Right atrium auricular region (tissue), 2 donors: ENCODE measurements around the gene PPIP5K2. TPM values are rescaled to one million over a fixed set of nuclear protein-coding genes. Genes with fewer than 3 reads are reported as not detected.
"Not testable (repeated sequence)": the region's sequence is repeated elsewhere in the genome, so short reads cannot be mapped to it uniquely, and the experiment has no call there.

ENCODE experiments used
- DNase-seq: peaks from one replicate; pipeline ENCODE4 v3.0.0-alpha.2; 2019; ENCODE audit warnings: low spot score
- H3K27ac ChIP-seq, 2 donors: fragments of 200-600 bp; sonication (generic); 1 replicate in 1 of 2; 2 replicates in 1 of 2; pipeline ENCODE4 v1.5.1; 2016 to 2019
- H3K27me3 ChIP-seq, 2 donors: fragments of 200-600 bp; sonication (generic); one replicate each; pipeline versions ENCODE4 v1.5.1 to v1.6.0; 2017 to 2019
- H3K36me3 ChIP-seq: fragments of 200-600 bp; sonication (generic); one replicate; pipeline ENCODE4 v1.5.1; 2016
- H3K4me1 ChIP-seq, 2 donors: fragments of 200-600 bp; sonication (generic); one replicate each; pipeline versions ENCODE4 v1.5.1 to v1.6.0; 2017 to 2019
- H3K4me3 ChIP-seq, 2 donors: fragments of 200-600 bp; sonication (generic); 1 replicate in 1 of 2; 2 replicates in 1 of 2; pipeline ENCODE4 v1.5.1; 2017 to 2019; ENCODE audit warnings: mild to moderate bottlenecking in 1 of 2, moderate library complexity in 1 of 2
- H3K9me3 ChIP-seq, 2 donors: fragments of 200-600 bp; sonication (generic); one replicate each; pipeline ENCODE4 v1.5.1; 2019
- CTCF ChIP-seq, 2 donors: fragments of 200-600 bp; sonication (generic); IDR thresholded peaks; one replicate each; pipeline ENCODE4 v1.5.1; 2019; ENCODE audit warnings: antibody characterized with exemption in 2 of 2
- total RNA-seq, 2 donors: library from RNA; depleted of rRNA; stranded (reverse); fragments of >200 nt; gene quantifications; one replicate each; pipeline ENCODE4 v1.1.0, GENCODE V29; 2016

The PPIP5K2 gene
- total RNA-seq, 2 donors from 2014 or later: 17.9 to 37.5 TPM

GRCh38 chr5:103217101-103217500, 97.0 kb downstream of the PPIP5K2 start:
- Histone ChIP-seq H3K27me3 (no peaks in the 10 kb centered on the region), H3K36me3 (no peaks in the 10 kb centered on the region), H3K27ac (no peak overlapping the region), H3K4me3 (no peak overlapping the region), H3K4me1 (no peaks in the 10 kb centered on the region), H3K9me3 (no peaks in the 10 kb centered on the region)
- TF ChIP-seq CTCF (IDR thresholded peaks at IDR 0.05): no peak
- no peak for DNase-seq

- DNase-seq: no peak
- TF ChIP-seq CTCF (IDR thresholded peaks at IDR 0.05): no peak
- Histone ChIP-seq H3K36me3 (no peaks in the 10 kb centered on the region), H3K4me3 (no peak overlapping the region), H3K9me3 (no peaks in the 10 kb centered on the region), H3K4me1 (no peaks in the 10 kb centered on the region), H3K27me3 (no peaks in the 10 kb centered on the region), H3K27ac (no peak overlapping the region)
These were observed 98.1 kb downstream of the PPIP5K2 start for GRCh38 chr5:103218164-103218563.

DNA sequence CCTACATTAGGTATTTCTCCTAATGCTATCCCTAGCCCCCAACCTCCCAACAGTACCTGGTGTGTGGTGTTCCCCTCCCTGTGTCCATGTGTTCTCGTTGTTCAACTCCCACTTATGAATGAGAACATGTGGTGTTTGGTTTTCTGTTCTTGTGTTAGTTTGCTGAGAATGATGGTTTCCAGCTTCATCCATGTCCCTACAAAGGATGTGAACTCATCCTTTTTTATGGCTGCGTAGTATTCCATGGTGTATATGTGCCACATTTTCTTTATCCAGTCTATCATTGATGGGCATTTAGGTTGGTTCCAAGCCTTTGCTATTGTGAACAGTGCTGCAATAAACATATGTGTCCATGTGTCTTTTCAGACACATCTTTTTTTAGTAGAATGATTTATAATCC, 99.0 kb downstream of the PPIP5K2 start:
- H3K4me1 ChIP-seq, H3K36me3 ChIP-seq, DNase-seq, H3K27me3 ChIP-seq, H3K27ac ChIP-seq, H3K4me3 ChIP-seq, H3K9me3 ChIP-seq: not testable (repeated sequence)

DNA sequence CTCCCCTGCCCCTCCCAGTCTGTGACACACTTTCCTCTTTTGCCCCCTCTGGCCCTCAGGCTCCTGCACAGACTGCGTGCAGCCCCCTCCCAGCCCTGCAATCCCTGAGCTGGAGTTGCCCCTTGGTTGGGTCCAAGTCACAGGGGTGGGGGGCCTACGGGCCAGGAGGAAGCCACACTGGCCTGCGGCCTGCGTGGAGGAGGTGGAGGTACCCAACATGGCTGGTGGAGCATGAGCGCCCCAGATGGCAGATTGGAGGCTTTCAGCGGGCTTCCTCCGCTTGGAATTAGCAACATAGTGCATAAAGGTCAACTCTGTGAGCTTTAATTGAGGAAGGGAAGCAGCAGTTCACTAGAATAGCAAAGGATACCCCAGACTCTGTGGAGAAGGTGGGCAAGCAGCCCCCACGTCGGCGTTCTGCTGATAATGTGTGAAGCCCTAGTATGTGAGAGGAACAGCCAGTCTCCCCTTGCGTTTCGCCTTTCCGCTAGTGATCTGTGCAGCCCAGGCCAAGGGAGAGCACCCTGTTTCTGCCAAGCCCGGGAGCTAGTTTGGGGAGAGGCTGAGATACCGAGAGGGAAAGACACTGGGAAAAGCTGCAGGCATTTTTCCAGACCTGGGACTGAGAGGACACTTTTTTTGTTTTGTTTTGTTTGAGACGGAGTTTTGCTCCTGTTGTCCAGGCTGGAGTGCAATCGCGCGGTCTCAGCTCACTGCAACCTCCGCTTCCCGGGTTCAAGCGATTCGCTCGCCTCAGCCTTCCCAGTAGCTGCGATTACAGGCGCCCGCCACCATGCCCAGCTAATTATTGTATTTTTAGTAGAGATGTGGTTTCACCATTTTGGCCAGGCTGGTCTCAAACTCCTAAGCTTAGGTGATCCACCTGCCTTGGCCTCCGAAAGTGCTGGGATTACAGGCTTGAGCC, 103.2 kb downstream of the PPIP5K2 start:
- H3K4me3 ChIP-seq: no peak overlapping the region
- H3K27ac ChIP-seq: no peak overlapping the region
- H3K9me3 ChIP-seq: no peaks in the 10 kb centered on the region
- no peak for TF ChIP-seq CTCF (IDR thresholded peaks at IDR 0.05)
- H3K36me3 ChIP-seq: no peaks in the 10 kb centered on the region
- no peaks in the 10 kb centered on the region for H3K4me1 ChIP-seq
- no peaks in the 10 kb centered on the region for H3K27me3 ChIP-seq
- DNase-seq: no peak

- Histone ChIP-seq H3K4me3 (no peak overlapping the region), H3K4me1 (no peaks in the 10 kb centered on the region), H3K27ac (no peak overlapping the region), H3K36me3 (no peaks in the 10 kb centered on the region), H3K27me3 (no peaks in the 10 kb centered on the region), H3K9me3 (no peaks in the 10 kb centered on the region)
- TF ChIP-seq CTCF (IDR thresholded peaks at IDR 0.05): peak in 1 of 2 donors; percentile 71
- DNase-seq: no peak
These were observed 104.2 kb downstream of the PPIP5K2 start for GRCh38 chr5:103224118-103224893.

GRCh38 chr5:103224894-103225246, 104.8 kb downstream of the PPIP5K2 start:
- Histone ChIP-seq H3K9me3 (no peaks in the 10 kb centered on the region), H3K36me3 (no peaks in the 10 kb centered on the region), H3K27me3 (no peaks in the 10 kb centered on the region), H3K4me3 (no peak overlapping the region), H3K27ac (no peak overlapping the region), H3K4me1 (no peaks in the 10 kb centered on the region)
- no peak for TF ChIP-seq CTCF (IDR thresholded peaks at IDR 0.05)
- no peak for DNase-seq
